A549 (cell line): ENCODE results near the gene GSK3B.

Source experiments
- CTCF ChIP-seq: fragments of >200 bp; sonication (Bioruptor Twin); formaldehyde crosslinking; IDR thresholded peaks from 3 replicates; pipeline ENCODE4 v1.5.1; 2016
- JUNB ChIP-seq: fragments of >200 bp; sonication (Bioruptor Twin); formaldehyde crosslinking; IDR thresholded peaks from 2 replicates; pipeline ENCODE4 v1.6.1; 2016
- POLR2A ChIP-seq: IDR thresholded peaks from 2 replicates; pipeline ENCODE4 v1.6.1; 2012; ENCODE audit warnings: mild to moderate bottlenecking, low read length
- TF ChIP-seq, protein P1 (sequence below): fragments of >200 bp; sonication (Bioruptor Twin); formaldehyde crosslinking; IDR thresholded peaks from 3 replicates; pipeline ENCODE4 v1.6.1; 2016
- TF ChIP-seq, protein P2 (sequence below): IDR thresholded peaks from 2 replicates; pipeline ENCODE4 v1.6.1; 2012; ENCODE audit warnings: low read depth, borderline replicate concordance
- TF ChIP-seq, protein P3 (sequence below): fragments of 450-650 bp; IDR thresholded peaks from 2 replicates; pipeline ENCODE4 v1.6.1; 2014; ENCODE audit warnings: antibody characterized with exemption

DNA sequence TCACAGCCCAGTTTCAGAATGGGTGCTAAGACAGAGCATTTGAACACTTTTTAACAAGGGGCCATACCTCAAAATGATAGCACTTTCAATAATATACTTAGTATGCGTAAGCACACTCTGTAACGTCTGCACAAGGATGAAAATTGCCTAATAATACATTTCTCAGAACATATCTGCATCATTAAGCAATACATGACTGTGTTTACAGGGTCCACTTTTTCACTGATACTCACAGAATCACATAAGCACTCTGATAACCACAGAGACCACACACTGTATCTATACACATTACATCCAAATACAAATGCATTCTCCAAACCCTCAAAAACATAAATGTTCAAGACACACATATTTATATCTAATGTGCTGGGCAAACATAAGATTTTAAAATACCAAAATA lies 232.6 kb downstream of the GSK3B start:
- no peak for TF ChIP-seq POLR2A
- TF ChIP-seq, protein P1, sequence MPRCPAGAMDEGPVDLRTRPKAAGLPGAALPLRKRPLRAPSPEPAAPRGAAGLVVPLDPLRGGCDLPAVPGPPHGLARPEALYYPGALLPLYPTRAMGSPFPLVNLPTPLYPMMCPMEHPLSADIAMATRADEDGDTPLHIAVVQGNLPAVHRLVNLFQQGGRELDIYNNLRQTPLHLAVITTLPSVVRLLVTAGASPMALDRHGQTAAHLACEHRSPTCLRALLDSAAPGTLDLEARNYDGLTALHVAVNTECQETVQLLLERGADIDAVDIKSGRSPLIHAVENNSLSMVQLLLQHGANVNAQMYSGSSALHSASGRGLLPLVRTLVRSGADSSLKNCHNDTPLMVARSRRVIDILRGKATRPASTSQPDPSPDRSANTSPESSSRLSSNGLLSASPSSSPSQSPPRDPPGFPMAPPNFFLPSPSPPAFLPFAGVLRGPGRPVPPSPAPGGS: no peak
- TF ChIP-seq CTCF: no peak
- TF ChIP-seq, protein P2, sequence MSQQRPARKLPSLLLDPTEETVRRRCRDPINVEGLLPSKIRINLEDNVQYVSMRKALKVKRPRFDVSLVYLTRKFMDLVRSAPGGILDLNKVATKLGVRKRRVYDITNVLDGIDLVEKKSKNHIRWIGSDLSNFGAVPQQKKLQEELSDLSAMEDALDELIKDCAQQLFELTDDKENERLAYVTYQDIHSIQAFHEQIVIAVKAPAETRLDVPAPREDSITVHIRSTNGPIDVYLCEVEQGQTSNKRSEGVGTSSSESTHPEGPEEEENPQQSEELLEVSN: no peak
- TF ChIP-seq JUNB: no peak
- TF ChIP-seq, protein P3, sequence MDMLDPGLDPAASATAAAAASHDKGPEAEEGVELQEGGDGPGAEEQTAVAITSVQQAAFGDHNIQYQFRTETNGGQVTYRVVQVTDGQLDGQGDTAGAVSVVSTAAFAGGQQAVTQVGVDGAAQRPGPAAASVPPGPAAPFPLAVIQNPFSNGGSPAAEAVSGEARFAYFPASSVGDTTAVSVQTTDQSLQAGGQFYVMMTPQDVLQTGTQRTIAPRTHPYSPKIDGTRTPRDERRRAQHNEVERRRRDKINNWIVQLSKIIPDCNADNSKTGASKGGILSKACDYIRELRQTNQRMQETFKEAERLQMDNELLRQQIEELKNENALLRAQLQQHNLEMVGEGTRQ: no peak
